BLaER1 (cell line): Measurements from ENCODE around the gene TM9SF4.
A peak's percentile ranks its signal among the peaks of the same experiment; 100 is the strongest.

Source experiments
- H3K27ac ChIP-seq: shearing (Covaris generic); formaldehyde crosslinking; 2 replicates; pipeline ENCODE4 v1.8.1; 2022
- H3K27me3 ChIP-seq: shearing (Covaris generic); formaldehyde crosslinking; 2 replicates; pipeline ENCODE4 v1.8.1; 2022
- H3K36me3 ChIP-seq: shearing (Covaris generic); formaldehyde crosslinking; 2 replicates; pipeline ENCODE4 v1.8.1; 2022
- H3K4me1 ChIP-seq: shearing (Covaris generic); formaldehyde crosslinking; 2 replicates; pipeline ENCODE4 v1.8.1; 2022
- H3K4me2 ChIP-seq: shearing (Covaris generic); formaldehyde crosslinking; 2 replicates; pipeline ENCODE4 v1.8.1; 2022
- H3K4me3 ChIP-seq: shearing (Covaris generic); formaldehyde crosslinking; 2 replicates; pipeline ENCODE4 v1.8.1; 2022
- H3K9ac ChIP-seq: shearing (Covaris generic); formaldehyde crosslinking; 2 replicates; pipeline ENCODE4 v1.8.1; 2022
- H3K9me3 ChIP-seq: shearing (Covaris generic); formaldehyde crosslinking; 2 replicates; pipeline ENCODE4 v1.8.1; 2022
- H4K20me1 ChIP-seq: shearing (Covaris generic); formaldehyde crosslinking; 2 replicates; pipeline ENCODE4 v1.8.1; 2022
- Cebpa-rat ChIP-seq: shearing (Covaris generic); IDR thresholded peaks from 2 replicates; pipeline ENCODE4 v1.8.1; 2022

The TM9SF4 gene

DNA sequence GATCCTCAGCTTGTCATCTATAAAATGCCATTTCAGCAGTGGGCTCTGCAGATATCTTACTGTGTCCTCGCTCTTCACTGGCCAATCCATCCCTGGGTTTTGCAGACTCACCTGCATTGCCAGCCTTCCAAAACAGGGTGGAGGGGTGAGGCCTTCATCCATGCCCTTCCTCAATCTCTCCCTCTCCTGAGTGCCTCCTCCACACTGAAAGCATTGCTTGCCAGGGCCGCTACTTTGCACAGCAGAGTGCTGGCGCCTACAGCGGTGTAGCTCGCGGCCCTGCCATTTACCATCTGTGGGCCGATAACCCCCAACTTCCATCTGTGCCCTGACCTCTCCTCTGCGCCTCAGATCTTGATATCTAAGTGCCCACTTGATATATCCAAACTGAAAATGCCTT, 29.4 kb downstream of the TM9SF4 start:
- TF ChIP-seq Cebpa-rat = no peak
- Histone ChIP-seq H3K4me2 (peak overlapping the region; percentile 8; the same call in 1 of the 2 replicates), H3K4me3 (no peak overlapping the region), H3K4me1 (peaks cover 22% of the 10 kb centered on the region), H4K20me1 (peaks cover 65% of the 10 kb centered on the region), H3K36me3 (peaks cover 100% of the 10 kb centered on the region), H3K27ac (no peak overlapping the region), H3K9ac (no peak overlapping the region), H3K27me3 (no peaks in the 10 kb centered on the region), H3K9me3 (no peaks in the 10 kb centered on the region)

DNA sequence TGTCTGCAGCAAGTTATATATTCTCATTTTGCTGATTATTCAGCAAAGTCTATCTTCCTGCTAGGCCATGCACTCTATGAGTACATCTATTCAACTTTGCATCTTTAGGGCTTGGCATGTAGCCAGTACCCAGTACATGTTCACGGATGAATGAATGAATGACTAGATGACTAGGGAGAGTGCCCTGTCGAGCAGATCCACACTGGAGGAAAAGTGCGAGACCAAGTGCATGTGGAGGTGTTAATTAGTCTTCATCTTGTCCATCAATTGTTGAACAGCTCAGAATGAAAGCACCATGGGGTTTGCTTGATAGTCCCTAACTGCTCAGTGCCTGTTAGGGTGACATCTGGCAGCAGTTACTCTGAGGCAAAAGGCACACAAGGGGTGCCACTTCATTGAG, 30.4 kb downstream of the TM9SF4 start:
- TF ChIP-seq Cebpa-rat = no peak

DNA sequence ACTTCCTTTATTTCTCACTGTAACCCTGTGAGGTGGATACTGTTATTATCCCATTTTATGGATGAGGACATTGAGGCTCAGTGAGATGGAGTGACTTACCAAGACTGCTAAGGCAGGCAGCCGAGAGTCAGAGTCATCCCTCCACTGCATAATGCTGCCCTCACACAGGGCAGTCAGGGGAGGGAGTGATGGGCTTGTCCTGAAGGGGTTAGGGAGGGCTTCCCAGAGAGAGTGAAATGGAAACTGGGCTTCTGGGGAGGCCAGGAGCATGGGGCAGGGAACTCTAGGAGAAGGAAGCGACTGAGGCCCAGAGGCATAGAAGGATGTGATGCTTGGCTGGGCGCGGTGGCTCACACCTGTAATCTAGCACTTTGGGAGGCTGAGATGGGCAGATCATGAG, 31.1 kb downstream of the TM9SF4 start:
- H3K4me3 ChIP-seq = no peak overlapping the region
- no peak overlapping the region for H3K9ac ChIP-seq
- no peak overlapping the region for H3K27ac ChIP-seq
- no peak overlapping the region for H3K4me2 ChIP-seq
- H3K36me3 ChIP-seq = peaks cover 100% of the 10 kb centered on the region
- no peaks in the 10 kb centered on the region for H3K9me3 ChIP-seq
- H4K20me1 ChIP-seq = peaks cover 48% of the 10 kb centered on the region
- H3K4me1 ChIP-seq = peaks cover 22% of the 10 kb centered on the region
- no peaks in the 10 kb centered on the region for H3K27me3 ChIP-seq
- no peak for TF ChIP-seq Cebpa-rat

More for the DNA sequence above, 30.4 kb downstream of the TM9SF4 start:
- H3K27ac ChIP-seq = no peak overlapping the region
- no peaks in the 10 kb centered on the region for H3K9me3 ChIP-seq
- peaks cover 22% of the 10 kb centered on the region for H3K4me1 ChIP-seq
- H3K9ac ChIP-seq = no peak overlapping the region
- no peak overlapping the region for H3K4me3 ChIP-seq
- peaks cover 54% of the 10 kb centered on the region for H4K20me1 ChIP-seq
- no peak overlapping the region for H3K4me2 ChIP-seq
- H3K36me3 ChIP-seq = peaks cover 100% of the 10 kb centered on the region
- H3K27me3 ChIP-seq = no peaks in the 10 kb centered on the region

DNA sequence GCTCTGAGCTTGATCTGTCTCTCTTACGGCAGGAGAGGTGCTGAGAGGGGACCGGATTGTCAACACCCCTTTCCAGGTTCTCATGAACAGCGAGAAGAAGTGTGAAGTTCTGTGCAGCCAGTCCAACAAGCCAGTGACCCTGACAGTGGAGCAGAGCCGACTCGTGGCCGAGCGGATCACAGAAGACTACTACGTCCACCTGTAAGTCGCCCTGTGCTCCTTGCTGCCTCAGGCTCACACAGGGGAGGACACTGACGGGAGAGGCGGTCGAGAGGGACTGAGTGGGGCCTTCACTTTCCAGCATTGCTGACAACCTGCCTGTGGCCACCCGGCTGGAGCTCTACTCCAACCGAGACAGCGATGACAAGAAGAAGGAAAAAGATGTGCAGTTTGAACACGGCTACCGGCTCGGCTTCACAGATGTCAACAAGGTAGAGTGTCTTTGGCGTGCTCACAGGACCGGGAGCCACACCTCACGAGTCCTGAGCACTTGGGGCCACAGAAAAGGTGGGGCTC, 32.0 kb downstream of the TM9SF4 start:
- no peak overlapping the region for H3K27ac ChIP-seq
- no peak overlapping the region for H3K4me3 ChIP-seq
- no peaks in the 10 kb centered on the region for H3K9me3 ChIP-seq
- H3K27me3 ChIP-seq = no peaks in the 10 kb centered on the region
- H3K9ac ChIP-seq = no peak overlapping the region
- H3K4me1 ChIP-seq = peaks cover 22% of the 10 kb centered on the region
- no peak for TF ChIP-seq Cebpa-rat
- peaks cover 39% of the 10 kb centered on the region for H4K20me1 ChIP-seq
- H3K36me3 ChIP-seq = peaks cover 100% of the 10 kb centered on the region
- no peak overlapping the region for H3K4me2 ChIP-seq

DNA sequence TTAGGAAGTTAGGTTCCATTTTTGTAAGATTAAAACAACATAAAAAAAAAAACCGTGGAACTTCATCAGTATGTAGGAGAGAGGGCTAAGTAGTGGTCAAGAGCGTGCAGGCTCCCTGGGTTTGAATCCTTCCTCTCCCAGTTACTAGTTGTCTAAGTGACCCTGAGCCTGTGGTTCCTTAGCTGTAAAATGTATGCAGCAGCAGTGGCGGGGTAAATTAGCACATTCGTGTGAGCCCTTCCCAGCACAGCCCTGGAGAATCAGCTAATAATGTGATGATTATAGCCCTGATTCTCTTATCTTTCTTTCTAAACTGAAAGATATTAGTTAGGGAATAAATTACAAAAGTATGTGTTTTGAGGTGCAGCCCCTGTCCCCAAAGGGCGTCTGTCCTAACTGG, 32.6 kb downstream of the TM9SF4 start:
- Histone ChIP-seq H3K4me3 (no peak overlapping the region), H4K20me1 (peaks cover 33% of the 10 kb centered on the region), H3K9me3 (no peaks in the 10 kb centered on the region), H3K36me3 (peaks cover 100% of the 10 kb centered on the region), H3K27me3 (no peaks in the 10 kb centered on the region), H3K4me1 (peaks cover 22% of the 10 kb centered on the region), H3K9ac (no peak overlapping the region), H3K4me2 (no peak overlapping the region), H3K27ac (no peak overlapping the region)
- TF ChIP-seq Cebpa-rat = no peak

DNA sequence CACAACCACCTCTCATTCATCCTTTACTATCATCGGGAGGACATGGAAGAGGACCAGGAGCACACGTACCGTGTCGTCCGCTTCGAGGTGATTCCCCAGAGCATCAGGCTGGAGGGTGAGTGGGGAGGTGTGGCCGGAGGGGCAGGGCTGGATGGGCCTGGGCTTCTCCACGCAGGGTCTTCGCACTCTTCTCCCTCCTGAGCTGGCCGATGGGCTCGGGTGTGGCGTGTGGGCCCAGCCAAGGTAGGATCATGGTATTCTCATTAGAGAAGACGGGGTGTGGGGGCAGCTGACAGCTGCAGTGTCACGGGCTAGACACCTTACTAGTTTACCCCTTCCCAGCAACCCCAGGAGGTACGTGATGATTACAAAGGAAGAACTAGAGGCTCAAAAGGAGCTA, 33.5 kb downstream of the TM9SF4 start:
- Histone ChIP-seq H3K4me2 (no peak overlapping the region), H3K9ac (no peak overlapping the region), H4K20me1 (peaks cover 26% of the 10 kb centered on the region), H3K4me1 (peaks cover 22% of the 10 kb centered on the region), H3K27me3 (no peaks in the 10 kb centered on the region), H3K4me3 (no peak overlapping the region), H3K36me3 (peaks cover 100% of the 10 kb centered on the region), H3K27ac (no peak overlapping the region), H3K9me3 (no peaks in the 10 kb centered on the region)
- no peak for TF ChIP-seq Cebpa-rat

DNA sequence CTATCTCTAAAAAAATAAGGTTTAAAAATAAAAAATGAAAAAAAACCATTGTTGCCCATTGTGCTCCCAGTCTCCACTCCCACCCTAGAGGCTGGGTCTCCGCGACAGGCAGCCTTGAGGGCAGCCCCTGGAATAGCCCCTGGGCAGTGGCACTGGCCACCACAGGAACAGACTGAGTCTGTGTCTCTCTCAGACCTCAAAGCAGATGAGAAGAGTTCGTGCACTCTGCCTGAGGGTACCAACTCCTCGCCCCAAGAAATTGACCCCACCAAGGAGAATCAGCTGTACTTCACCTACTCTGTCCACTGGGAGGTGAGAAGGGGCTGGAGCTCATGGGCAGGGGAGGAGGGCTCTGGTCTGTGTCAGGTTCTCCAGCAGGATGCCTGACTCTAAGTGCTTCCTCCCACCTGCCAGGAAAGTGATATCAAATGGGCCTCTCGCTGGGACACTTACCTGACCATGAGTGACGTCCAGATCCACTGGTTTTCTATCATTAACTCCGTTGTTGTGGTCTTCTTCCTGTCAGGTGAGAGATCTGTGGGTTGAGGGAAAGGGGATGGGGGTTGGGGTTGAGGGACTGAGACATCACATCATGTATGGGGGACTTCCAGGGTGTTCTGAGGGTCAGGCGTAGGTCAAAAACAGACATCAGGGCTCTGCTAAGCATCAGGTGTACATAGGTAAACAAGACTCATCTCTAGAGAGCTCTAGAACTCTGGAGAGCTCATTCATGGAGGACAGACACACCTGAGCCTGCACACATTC, 35.6 kb downstream of the TM9SF4 start:
- H3K4me2 ChIP-seq = no peak overlapping the region
- no peak overlapping the region for H3K4me3 ChIP-seq
- no peaks in the 10 kb centered on the region for H3K9me3 ChIP-seq
- H3K4me1 ChIP-seq = peaks cover 6% of the 10 kb centered on the region; the same call in 1 of the 2 replicates
- no peak overlapping the region for H3K27ac ChIP-seq
- H3K27me3 ChIP-seq = no peaks in the 10 kb centered on the region
- H4K20me1 ChIP-seq = peaks cover 5% of the 10 kb centered on the region
- no peak overlapping the region for H3K9ac ChIP-seq
- TF ChIP-seq Cebpa-rat = no peak
- peaks cover 97% of the 10 kb centered on the region for H3K36me3 ChIP-seq

DNA sequence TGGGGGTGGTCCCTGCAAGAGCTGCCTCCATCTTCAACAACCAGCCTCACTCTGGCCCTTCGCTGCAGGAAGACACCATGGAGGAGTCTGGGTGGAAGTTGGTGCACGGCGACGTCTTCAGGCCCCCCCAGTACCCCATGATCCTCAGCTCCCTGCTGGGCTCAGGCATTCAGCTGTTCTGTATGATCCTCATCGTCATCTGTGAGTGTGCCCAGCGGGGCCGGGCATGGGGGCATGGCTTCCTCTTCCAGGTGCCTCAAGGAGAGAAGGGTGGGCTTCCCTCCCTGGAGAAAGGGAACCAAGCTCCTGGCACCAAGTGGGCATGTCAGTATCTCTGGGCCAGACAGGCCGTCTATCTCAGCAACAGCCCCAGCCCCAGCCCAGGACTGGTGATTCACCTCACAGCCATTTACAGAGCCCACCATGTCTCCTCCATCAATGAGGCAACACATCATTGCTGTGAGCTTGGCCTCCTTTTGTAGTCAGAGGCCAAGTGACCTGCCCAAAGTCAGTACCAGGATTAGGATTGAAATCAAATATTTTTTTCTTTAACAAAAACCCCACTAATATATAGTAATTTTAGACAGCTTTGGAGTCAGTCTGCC, 40.2 kb downstream of the TM9SF4 start:
- H3K4me3 ChIP-seq = no peak overlapping the region
- H3K9me3 ChIP-seq = no peaks in the 10 kb centered on the region
- H3K36me3 ChIP-seq = peaks cover 97% of the 10 kb centered on the region
- H3K4me2 ChIP-seq = no peak overlapping the region
- no peaks in the 10 kb centered on the region for H3K27me3 ChIP-seq
- H3K27ac ChIP-seq = no peak overlapping the region
- H3K9ac ChIP-seq = no peak overlapping the region
- H3K4me1 ChIP-seq = peaks cover 9% of the 10 kb centered on the region
- H4K20me1 ChIP-seq = peaks cover 3% of the 10 kb centered on the region; the same call in 1 of the 2 replicates
- no peak for TF ChIP-seq Cebpa-rat

DNA sequence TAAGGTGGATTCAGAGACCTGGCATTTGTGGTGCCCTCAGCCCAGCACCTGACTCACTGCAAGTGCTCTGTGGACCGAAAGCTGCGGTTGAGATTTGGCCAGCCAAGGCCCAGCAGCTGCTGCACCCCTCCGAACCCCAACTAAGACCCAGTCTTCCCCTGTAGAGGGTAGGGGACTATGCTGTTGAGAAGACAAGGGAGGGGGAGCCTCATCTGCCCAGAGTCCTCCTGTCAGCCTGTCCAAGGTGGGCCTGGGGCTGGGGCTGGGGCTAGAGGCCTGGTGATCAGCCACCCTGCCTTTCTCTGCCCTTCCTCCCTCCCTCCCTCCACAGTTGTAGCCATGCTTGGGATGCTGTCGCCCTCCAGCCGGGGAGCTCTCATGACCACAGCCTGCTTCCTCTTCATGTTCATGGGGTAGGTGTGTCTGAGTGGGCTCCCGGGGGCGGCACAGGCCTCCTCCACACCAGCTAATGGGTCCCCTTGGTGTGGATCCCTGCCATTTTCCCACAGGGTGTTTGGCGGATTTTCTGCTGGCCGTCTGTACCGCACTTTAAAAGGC, 40.9 kb downstream of the TM9SF4 start:
- H3K9me3 ChIP-seq = no peaks in the 10 kb centered on the region
- H4K20me1 ChIP-seq = peaks cover 10% of the 10 kb centered on the region; the same call in 1 of the 2 replicates
- no peak overlapping the region for H3K9ac ChIP-seq
- H3K4me2 ChIP-seq = no peak overlapping the region
- TF ChIP-seq Cebpa-rat = no peak
- no peak overlapping the region for H3K27ac ChIP-seq
- peaks cover 97% of the 10 kb centered on the region for H3K36me3 ChIP-seq
- no peak overlapping the region for H3K4me3 ChIP-seq
- peaks cover 16% of the 10 kb centered on the region for H3K4me1 ChIP-seq
- no peaks in the 10 kb centered on the region for H3K27me3 ChIP-seq
